Measurements from ENCODE around the gene IBA57.
"Not testable (repeated sequence)": the region's sequence is repeated elsewhere in the genome, so short reads cannot be mapped to it uniquely, and the experiment has no call there.

Gene IBA57

GRCh38 chr1:228214921-228215662 lies 49.5 kb downstream of the IBA57 start:
- DNase-seq: no peak

- DNase-seq: no peak
These were observed 50.1 kb downstream of the IBA57 start for GRCh38 chr1:228215663-228216116.

- no peak for DNase-seq
These were observed 51.0 kb downstream of the IBA57 start for GRCh38 chr1:228216371-228217320.

GRCh38 chr1:228217551-228218344 lies 52.1 kb downstream of the IBA57 start:
- DNase-seq: no peak

GRCh38 chr1:228218513-228219244 lies 53.1 kb downstream of the IBA57 start:
- no peak for DNase-seq

- DNase-seq: no peak
These were observed 53.8 kb downstream of the IBA57 start for GRCh38 chr1:228219245-228219961.

- DNase-seq: no peak
These were observed 54.6 kb downstream of the IBA57 start for GRCh38 chr1:228219962-228220780.

GRCh38 chr1:228221097-228221496 lies 55.5 kb downstream of the IBA57 start:
- not testable (repeated sequence) for DNase-seq

- no peak for DNase-seq
These were observed 56.9 kb downstream of the IBA57 start for GRCh38 chr1:228222548-228222947.

- DNase-seq: no peak
These were observed 58.9 kb downstream of the IBA57 start for GRCh38 chr1:228224198-228225164.

- DNase-seq: no peak
These were observed 59.6 kb downstream of the IBA57 start for GRCh38 chr1:228225165-228225710.

- DNase-seq: no peak
These were observed 60.1 kb downstream of the IBA57 start for GRCh38 chr1:228225740-228226139.

- no peak for DNase-seq
These were observed 60.7 kb downstream of the IBA57 start for GRCh38 chr1:228226141-228226874.

- no peak for DNase-seq
These were observed 61.6 kb downstream of the IBA57 start for GRCh38 chr1:228226956-228227791.

- not testable (repeated sequence) for DNase-seq
These were observed 62.5 kb downstream of the IBA57 start for GRCh38 chr1:228228147-228228546.

GRCh38 chr1:228228601-228229074 lies 63.0 kb downstream of the IBA57 start:
- no peak for DNase-seq

- no peak for DNase-seq
These were observed 65.6 kb downstream of the IBA57 start for GRCh38 chr1:228231189-228231588.
